KG1 (cell line): ENCODE data around the gene ADGRG7.
A peak's percentile ranks its signal among the peaks of the same experiment; 100 is the strongest.

ENCODE experiments used
- DNase-seq: peaks from one replicate; lab custom pipeline; 2025; lab: John Stamatoyannopoulos, UW

ADGRG7 gene

DNA sequence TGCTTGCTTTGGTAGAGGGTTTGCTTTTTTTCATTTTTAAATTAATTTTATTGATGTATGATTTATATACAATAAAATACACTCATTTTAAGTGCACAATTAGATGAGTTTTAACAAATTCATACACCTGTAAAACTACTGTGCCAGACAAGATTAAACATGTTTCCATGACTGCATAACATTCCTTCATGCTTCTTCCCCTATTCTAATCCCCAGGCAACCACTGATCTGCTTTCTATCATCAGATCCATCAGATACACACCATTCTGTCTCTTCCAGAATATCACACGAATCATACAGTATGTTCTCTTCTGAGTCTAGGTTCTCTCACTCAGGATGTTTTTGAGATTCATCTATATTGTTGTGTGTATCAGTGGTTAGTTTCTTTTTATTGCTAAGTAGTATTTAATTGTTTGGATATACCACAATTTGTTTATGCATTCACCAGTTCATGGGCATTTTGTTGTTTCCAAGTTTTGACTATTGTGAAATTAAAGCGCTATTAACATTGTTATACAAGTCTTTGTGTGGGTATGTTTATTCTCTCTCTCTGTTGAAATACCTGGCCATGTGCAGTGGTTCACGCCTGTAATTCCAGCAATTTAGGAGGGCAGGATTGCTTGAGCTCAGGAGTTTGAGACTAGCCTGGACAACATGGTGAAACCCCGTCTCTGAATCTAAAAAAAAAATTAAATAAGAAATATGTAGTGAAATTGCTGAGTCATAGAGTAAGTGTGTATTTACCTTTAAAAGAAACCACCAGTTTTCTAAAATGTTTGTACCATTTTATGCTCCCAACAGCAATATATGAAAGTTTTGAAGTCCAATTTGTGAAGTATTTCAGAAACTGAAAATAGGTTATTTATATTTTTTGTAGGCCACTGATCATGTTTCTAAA lies 92.9 kb downstream of the ADGRG7 start:
- no peak for DNase-seq

DNA sequence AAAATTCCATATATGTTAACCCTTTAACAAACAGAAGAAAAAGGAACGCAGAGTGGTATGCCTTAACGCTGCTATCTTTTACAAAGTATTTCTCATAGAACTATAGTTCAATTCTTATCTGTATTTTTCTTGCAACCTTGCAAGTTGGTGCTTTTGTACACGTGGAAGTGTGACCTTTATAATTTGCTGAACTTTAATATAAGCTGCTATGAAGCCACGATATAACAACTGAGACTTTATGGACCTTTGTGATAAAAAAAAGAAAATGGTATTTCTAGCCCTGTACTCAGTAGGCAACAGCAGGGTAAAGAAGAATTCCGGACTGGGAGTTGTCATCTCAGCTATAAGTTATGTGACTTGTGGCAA lies 93.6 kb downstream of the ADGRG7 start:
- DNase-seq: no peak

DNA sequence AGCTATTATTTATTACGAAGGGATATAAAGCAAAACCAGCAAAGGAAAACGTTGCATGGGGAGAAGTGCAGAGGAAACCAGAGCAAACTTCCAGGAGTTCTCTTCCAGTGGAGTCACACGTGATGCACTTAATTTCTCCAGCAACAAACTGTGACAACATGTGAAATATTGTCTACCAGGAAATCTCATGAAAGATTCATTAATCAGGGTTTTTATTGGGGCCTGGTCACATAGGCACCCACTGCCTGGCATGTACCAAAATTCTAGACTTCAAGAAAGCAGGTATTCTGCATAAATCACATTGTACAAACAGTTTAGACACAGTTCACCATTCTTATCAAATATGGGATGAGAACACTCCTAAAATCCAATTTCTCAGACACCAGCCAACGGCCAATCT lies 94.5 kb downstream of the ADGRG7 start:
- DNase-seq: no peak

DNA sequence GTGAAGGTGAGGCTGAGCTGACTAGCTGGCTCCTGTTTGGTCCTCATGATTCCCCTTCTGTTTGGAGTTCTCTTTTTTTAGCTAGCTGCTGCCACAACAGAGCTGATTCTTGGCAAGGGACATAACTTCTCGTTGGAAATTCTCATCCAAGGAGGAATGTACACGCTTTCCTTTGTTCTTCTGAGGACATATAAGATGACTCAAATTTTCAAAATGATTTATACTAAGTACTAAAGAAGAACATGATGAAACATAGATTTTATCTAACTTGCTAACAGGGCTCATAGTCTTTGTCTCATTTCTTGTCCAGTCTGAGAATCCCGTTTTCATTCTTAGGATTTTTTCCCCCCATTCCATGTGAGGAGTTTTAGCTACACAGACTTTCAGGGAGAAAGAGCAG lies 97.0 kb downstream of the ADGRG7 start:
- DNase-seq: no peak

DNA sequence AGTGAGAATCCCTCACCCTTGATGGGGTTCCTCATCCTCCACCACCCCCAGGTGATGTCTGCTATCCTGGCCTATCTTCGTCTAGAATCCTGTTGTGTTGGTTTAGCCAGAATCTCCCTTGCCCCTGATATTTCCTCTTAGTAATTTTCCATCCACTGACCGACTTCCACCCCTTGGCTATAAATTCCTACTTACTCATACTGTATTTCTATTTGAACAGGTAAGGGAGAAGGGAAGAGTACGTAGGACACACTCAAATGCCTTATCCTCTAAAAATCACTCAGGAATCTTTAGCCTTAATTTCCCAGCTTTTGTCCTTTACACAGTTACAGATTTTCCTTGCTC lies 99.2 kb downstream of the ADGRG7 start:
- no peak for DNase-seq

DNA sequence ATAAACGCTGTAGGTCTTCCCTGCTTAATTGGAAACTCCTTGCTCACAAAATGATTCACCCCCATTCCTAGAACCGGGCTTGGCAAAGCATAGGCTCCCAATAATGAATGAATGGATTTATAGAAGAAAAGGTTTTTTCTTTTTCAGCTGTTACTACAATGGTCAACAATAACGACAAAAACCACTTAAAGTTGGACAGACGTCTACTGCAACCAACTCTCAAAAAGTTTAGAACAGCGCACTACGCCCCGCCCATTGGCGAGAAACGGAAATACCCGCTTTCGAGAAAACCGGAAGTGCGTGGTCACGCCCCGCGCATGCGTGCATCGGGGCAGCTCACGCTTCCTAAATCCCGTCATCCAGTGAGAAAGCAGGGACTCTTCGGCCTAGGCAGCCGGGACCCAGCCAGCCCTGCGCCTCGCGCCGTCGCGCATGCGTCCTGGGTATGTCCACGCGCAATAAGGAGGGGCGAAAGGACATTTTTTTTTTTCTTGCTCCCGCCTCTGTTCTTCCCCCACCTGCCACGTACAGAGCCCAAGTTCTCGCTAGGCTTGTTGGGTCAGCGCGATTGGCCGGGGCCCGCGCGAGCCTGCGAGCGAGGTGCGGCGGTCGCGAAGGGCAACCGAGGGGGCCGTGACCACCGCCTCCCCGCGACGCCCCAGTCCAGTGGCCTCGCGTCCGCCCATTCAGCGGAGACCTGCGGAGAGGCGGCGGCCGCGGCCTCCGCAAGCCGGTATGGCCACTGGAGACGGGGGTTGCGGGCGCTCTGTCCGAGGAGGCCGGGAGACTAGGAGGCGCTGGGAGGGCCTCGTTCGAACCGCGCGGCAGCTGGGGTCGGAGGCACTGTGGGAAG lies 99.8 kb downstream of the ADGRG7 start, which contains the start of gene TFG:
Gene TFG (plus strand): TSS at position 506 of the 853 bp plus-strand sequence. CDS start 4,192 bp downstream, outside the sequence.
- peak; percentile 98 for DNase-seq

DNA sequence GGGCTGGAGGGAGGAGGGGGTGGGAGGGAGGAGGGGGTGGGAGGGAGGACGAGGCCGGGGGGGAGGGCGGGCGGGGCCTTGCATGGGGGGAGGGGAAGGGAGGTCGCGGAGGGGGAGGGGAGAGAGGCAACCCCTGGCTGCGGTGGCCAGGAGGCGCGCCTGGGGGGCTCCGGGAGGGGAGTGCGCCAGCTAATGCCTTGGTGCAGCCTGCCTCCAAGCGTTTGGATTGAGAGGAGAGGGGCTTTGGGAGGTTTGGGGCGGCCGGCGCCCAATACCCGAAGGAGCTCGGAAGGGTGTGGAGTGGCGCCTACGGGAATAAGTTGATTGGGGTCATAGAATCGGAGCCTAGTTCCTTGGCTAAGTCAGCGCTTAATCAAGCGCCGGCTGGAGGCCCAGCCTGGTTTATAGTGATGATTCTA lies 100.5 kb downstream of the ADGRG7 start:
- DNase-seq: no peak

DNA sequence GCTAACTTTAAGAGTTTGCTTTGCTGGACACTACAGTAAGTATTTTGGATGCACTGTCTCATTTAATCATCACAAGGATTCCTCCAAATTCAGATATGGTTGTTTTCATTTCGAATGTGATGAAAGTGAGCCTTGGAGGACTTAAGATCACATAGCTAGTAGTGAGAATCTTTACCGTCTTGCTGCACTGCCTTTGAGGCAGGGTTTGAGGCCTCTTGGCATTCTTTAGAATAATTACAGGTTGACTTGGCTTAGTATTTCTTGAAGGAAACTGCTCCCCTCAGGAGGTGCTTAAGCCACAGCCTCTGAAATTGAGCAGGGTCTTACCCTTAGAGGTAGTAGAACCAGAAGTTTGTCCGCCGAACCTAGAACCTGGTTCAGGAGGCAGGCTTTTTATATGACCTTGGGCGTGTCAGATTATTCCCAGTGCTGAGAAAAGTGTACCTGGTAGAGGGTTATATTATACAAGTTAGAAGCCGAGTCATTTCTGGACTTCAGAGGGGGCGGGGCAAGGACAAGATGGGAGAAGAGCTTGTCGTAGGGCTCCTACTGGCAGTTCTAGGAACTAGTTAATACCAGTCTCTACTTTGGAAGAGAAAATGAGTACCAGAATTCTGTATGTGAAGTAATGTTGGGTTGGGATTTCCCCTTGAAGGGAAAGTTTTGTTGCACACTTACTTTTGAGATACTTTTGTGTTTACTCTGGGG lies 101.0 kb downstream of the ADGRG7 start:
- DNase-seq: no peak

DNA sequence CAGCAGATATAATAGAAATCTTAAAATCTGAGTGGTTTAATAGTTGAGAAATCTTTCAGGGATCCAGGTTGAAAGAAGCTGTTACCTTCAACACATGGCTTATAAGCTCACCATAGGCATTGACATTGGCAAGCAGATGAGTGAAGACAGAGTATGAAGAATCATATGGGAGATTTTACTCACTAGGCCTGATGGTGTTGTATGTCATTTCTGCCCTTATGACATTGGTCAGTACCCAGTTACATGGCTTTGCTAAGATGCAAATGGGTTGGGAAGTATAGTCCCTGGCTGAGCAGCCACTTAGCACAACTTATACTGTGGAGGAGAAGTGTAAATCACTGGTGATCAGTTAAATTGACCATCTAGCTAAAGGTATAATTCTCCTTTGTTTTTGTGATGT lies 105.8 kb downstream of the ADGRG7 start:
- no peak for DNase-seq

DNA sequence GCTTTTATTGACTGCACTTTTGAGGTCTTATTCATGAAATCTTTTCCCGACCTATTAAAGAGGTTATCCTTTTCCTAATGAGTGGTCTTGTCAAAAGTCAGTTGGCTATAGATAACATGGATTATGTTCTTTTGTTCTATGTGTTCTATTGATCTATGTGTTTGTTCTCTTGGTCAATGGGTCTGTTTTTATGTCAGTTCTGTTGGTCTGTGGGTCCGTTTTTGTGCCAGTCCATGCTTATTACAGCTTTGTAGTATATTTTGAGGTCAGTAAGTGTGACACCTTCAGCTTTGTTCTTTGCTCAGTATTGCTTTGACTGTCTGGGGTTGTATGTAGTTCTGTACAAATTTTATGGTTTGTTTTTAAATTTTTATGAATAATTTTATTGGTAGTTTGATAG lies 107.7 kb downstream of the ADGRG7 start:
- DNase-seq: no peak

DNA sequence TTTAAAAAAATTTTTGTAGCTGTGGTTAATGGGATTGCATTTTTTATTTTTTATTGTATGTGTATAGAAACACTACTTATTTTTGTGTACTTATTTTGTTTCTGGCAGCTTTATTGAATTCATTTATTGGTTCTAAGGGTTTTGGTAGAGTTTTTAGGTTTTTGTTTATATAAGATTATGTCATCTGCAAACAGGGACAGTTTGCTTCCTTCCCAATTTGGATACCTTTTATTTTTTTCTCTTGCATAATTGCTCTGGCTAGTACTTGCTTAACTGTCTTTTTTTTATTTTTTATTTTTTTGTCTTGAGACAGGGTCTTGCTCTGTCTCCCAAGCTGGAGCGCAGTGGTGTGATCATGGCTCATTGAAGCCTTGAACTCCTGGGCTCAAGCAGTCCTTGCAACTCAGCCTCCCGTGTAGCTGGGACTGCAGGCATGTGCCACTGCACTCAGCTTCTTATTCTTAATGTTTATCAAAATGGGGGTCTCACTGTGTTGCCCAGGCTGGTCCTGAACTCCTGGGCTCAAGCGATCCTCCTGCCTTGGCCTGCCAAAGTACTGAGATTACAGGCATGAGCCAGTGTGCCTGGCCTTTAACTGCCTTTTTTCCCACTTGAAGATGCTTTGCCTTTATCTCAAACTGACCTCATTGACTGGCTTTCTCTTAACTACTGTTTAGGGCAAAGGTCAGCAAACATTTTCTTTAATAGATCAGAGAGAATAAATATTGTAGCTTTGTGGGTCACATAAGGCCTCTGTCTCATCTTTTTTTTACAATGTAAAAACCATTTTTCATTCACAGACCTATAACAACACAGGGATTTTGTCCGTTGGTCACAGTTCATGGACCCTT lies 108.5 kb downstream of the ADGRG7 start:
- DNase-seq: no peak

DNA sequence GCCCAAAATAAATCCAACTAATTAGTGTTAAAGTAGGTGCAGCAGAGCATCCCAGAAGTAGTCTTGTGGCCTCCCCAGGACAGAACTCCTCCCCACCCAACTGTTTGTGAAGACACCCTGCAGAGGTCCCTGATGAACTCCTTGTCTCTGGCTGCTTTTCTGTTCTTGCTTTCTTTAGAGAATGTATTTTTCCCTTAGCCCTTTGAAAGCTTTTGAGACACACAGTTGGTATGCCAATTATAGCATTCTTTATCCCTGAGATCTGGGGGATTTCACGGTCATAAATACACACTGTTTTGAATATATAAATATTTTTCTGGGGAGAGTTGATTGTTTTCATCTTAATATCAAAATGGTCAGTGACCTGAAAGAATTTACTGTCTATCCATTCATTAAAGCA lies 109.7 kb downstream of the ADGRG7 start:
- no peak for DNase-seq

DNA sequence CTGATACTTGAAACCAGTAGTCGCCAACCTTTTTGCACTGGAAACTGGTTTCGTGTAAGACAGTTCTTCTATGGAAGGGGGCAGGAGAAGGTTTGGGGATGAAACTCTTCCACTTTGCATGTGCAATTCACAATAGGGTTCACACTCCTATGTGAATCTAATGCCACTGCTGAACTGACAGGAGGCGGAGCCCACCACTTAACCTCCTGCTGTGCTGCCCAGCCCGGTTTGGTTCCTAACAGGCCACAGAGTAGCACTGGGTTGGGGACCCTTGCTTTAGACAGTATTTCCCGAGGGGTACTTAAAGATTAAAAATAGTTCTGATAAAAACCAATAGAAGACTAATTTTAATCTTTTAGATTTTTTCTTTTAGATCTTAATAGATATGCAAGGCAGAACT lies 111.0 kb downstream of the ADGRG7 start:
- no peak for DNase-seq

DNA sequence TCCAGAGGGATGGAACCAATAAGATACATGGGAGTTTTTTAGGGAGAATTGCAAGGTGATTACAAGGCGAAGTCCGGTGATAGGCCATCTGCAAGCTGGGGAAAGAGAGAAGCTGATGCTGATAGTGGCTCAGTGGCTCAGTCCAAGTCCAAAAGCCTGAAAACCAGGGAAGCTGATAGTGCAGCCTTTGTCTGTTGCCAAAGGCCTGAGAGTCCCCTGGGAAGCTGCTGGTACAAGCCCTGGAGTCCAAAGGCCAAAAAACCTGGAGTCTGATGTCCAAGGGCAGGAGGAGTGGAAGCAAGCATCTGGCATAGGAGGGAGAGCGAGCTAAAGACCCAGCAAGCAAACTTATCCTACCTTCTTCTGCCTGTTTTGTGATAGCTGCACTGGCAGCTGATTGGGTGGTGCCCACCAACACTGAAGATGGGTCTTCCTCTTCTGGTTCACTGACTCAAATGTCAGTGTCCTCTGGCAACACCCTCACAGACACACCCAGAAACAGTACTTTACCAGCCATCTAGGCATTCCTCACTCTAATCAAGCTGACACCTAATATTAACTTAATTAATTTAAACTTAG lies 116.6 kb downstream of the ADGRG7 start:
- no peak for DNase-seq

DNA sequence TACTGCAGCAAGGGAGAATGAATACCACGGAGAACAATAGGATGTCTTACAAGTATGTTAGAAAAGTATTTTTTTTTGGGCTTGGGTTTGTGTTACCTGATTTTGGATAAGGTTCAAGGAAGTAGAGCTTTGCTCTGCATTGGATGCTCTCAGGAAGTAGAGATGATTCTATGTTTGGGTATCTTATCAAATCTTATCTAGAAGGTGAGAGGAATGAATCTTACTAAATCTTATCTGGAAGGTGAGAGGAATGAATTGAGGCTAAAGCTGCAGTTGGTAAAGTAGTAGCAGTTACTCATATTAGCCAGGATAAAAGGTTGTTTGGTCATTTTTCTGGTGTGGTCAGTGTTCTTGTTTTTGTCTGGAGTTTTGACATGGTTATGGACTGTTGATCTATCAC lies 117.3 kb downstream of the ADGRG7 start:
- no peak for DNase-seq

DNA sequence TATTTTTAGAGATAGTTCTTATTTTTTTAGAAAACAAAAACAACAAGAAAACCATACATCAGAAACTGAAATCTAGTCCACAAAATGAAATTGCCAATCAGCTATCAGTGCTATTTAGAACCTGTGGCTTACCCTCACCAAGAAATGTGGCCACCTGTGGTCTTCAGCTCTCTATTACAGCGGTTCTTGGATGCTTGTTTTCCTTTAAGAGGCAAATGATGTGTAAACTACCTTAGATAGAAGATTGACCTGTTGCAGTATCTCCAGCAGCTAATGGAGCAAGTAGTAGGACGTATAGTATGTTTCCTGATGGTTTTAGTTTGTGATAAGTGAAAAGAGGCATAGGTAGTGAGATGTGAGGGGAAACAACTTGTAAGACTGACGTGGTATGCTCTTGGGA lies 121.1 kb downstream of the ADGRG7 start:
- no peak for DNase-seq

DNA sequence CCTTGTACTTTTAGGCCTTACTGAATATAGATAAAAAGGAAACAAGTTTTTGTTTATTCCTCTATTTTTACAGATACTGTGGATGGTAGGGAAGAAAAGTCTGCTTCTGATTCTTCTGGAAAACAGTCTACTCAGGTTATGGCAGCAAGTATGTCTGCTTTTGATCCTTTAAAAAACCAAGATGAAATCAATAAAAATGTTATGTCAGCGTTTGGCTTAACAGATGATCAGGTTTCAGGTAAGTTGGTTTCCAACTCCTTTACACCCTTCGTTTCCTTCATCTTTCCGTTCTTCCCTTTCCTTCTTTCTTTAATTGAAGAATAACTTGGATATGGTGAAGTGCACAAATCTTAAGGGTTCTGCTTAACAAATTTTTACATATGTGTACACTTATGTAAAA lies 123.0 kb downstream of the ADGRG7 start:
- no peak for DNase-seq

DNA sequence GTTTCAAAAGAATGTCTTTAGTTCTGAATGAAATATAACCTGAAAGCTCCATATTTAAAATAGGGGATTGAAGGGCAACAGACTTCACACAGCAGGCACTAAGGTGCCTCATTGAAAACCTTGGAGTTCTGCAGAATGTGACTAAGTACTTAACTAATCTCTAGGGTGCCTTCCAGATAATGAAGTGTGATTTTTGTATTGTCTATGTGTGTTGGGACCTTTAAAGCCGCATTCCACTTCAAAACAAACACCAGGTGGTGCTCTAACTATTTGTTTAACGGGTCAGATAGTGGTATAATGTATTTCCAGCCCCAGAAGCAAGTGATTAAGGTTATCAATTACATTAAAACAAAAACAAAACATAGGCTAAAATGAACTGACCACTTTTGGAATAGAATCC lies 127.9 kb downstream of the ADGRG7 start:
- no peak for DNase-seq

DNA sequence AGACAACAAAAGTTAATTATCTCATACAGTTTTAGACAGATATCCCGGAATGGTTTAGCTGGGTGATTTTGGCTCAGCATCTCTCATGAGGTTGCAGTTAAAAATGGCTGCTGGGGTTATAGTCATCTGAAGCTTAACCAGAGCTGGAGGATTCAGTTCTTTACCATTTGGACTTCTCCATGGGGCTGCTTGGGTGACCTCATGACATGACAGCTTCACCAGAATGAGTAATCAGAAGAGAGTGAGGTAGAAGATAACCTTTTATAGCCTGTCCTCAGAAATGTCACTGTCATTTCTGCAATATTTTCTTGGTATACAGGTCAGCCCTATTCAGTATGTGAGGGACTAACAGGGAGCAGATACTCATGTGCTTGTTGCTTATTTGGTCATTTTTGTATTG lies 130.8 kb downstream of the ADGRG7 start:
- no peak for DNase-seq

DNA sequence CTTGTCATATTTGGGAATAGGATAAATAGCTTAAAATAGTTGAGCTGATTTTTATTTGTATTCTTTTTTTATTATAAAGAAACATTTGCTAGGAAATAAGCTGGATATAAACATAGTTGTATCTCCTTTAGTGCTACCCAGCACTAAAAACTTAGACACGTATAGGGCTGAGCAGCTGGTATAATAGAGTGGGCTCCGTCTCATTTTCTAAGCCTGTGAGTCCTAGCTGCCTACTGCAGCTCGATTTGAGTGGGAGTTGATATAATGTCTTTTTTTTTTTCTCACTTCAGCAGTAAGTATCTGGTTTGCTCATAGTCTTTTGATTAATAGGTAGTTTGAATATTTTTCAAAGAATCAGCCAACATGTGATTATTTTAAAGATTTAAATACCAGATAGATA lies 134.1 kb downstream of the ADGRG7 start:
- DNase-seq: no peak

DNA sequence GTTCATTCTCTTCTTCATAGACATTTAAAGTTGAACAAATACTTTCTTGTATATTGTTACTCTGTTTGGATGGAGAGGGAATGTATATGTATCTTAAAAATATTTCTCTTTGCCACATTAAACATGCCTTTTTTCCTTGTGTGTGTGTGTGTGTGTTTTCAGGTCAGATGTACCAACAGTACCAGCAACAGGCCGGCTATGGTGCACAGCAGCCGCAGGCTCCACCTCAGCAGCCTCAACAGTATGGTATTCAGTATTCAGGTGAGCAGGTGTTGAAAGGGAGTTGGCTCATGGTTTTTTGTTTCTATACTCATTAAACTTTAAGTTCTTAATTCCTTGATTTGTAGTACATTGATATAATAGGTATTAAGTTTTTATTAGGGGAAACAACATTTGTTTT lies 135.3 kb downstream of the ADGRG7 start:
- no peak for DNase-seq
